ENCODE results near the gene MAPK4. TPM values are rescaled to one million over a fixed set of nuclear protein-coding genes. Genes with fewer than 3 reads are reported as not detected.

MAPK4 gene
- total RNA-seq, 2 donors from 2014 or later: 19.9 to 64.4 TPM

- ATAC-seq (peak in 1 of 2 donors; percentile 58), DNase-seq (no peak)
- intact Hi-C loops (cut with DNase I): no loop called here
Observed at GRCh38 chr18:50619861-50620275, 60.0 kb downstream of the MAPK4 start.

- intact Hi-C loops (cut with DNase I): no loop called here
- ATAC-seq (no peak), DNase-seq (no peak)
Observed at GRCh38 chr18:50620319-50620718, 60.4 kb downstream of the MAPK4 start.

GRCh38 chr18:50621366-50621765, 61.5 kb downstream of the MAPK4 start:
- intact Hi-C loops (cut with DNase I): no loop called here
- peak in 1 of 2 donors; percentile 6 for ATAC-seq
- DNase-seq: no peak

GRCh38 chr18:50622320-50622719, 62.4 kb downstream of the MAPK4 start:
- DNase-seq: no peak
- no peak for ATAC-seq

GRCh38 chr18:50622865-50623393, 63.0 kb downstream of the MAPK4 start:
- peak in 1 of 2 donors; percentile 57 for ATAC-seq
- DNase-seq: no peak
- intact Hi-C loops (cut with DNase I): no loop called here

More at GRCh38 chr18:50622320-50622719, 62.4 kb downstream of the MAPK4 start:
- intact Hi-C loops (cut with DNase I): no loop called here

GRCh38 chr18:50623694-50624352, 63.9 kb downstream of the MAPK4 start:
- DNase-seq: no peak
- intact Hi-C loops (cut with DNase I): no loop called here
- no peak for ATAC-seq

GRCh38 chr18:50624981-50625380, 65.1 kb downstream of the MAPK4 start:
- ATAC-seq (no peak), DNase-seq (no peak)
- intact Hi-C loops (cut with DNase I): no loop called here

- ATAC-seq (no peak), DNase-seq (no peak)
- intact Hi-C loops (cut with DNase I): no loop called here
Observed at GRCh38 chr18:50626317-50626716, 66.4 kb downstream of the MAPK4 start.

- ATAC-seq (peak; percentile 15 to 27), DNase-seq (peak; percentile 57)
- intact Hi-C loops (cut with DNase I): no loop called here
Observed at GRCh38 chr18:50627594-50628532, 68.0 kb downstream of the MAPK4 start.

- ATAC-seq: peak; percentile 45 to 56
- intact Hi-C loops (cut with DNase I): no loop called here
- DNase-seq: no peak
Observed at GRCh38 chr18:50628533-50628905, 68.6 kb downstream of the MAPK4 start.

GRCh38 chr18:50629148-50629631, 69.3 kb downstream of the MAPK4 start:
- ATAC-seq (no peak), DNase-seq (no peak)

GRCh38 chr18:50630895-50631294, 71.0 kb downstream of the MAPK4 start:
- intact Hi-C loops (cut with DNase I): no loop called here
- ATAC-seq (no peak), DNase-seq (no peak)

More at GRCh38 chr18:50629148-50629631, 69.3 kb downstream of the MAPK4 start:
- intact Hi-C loops (cut with DNase I): no loop called here

- no peak for ATAC-seq
- intact Hi-C loops (cut with DNase I): no loop called here
- no peak for DNase-seq
Observed at GRCh38 chr18:50632895-50633515, 73.1 kb downstream of the MAPK4 start.

- no peak for DNase-seq
- intact Hi-C loops (cut with DNase I): no loop called here
- no peak for ATAC-seq
Observed at GRCh38 chr18:50633992-50634391, 74.1 kb downstream of the MAPK4 start.

- ATAC-seq (no peak), DNase-seq (no peak)
- intact Hi-C loops (cut with DNase I): no loop called here
Observed at GRCh38 chr18:50636366-50637057, 76.6 kb downstream of the MAPK4 start.

- intact Hi-C loops (cut with DNase I): no loop called here
- no peak for DNase-seq
- no peak for ATAC-seq
Observed at GRCh38 chr18:50638016-50638883, 78.4 kb downstream of the MAPK4 start.

GRCh38 chr18:50638884-50639420, 79.1 kb downstream of the MAPK4 start:
- ATAC-seq (peak in 1 of 2 donors; percentile 80), DNase-seq (no peak)
- intact Hi-C loops (cut with DNase I): no loop called here

GRCh38 chr18:50639711-50640110, 79.8 kb downstream of the MAPK4 start:
- intact Hi-C loops (cut with DNase I): no loop called here
- DNase-seq (no peak), ATAC-seq (no peak)
